ENCODE data around the gene CTBP1. TPM values are rescaled to one million over a fixed set of nuclear protein-coding genes. Genes with fewer than 3 reads are reported as not detected.

The CTBP1 gene
- total RNA-seq, 1 donor from 2014 or later: 200 TPM

DNA sequence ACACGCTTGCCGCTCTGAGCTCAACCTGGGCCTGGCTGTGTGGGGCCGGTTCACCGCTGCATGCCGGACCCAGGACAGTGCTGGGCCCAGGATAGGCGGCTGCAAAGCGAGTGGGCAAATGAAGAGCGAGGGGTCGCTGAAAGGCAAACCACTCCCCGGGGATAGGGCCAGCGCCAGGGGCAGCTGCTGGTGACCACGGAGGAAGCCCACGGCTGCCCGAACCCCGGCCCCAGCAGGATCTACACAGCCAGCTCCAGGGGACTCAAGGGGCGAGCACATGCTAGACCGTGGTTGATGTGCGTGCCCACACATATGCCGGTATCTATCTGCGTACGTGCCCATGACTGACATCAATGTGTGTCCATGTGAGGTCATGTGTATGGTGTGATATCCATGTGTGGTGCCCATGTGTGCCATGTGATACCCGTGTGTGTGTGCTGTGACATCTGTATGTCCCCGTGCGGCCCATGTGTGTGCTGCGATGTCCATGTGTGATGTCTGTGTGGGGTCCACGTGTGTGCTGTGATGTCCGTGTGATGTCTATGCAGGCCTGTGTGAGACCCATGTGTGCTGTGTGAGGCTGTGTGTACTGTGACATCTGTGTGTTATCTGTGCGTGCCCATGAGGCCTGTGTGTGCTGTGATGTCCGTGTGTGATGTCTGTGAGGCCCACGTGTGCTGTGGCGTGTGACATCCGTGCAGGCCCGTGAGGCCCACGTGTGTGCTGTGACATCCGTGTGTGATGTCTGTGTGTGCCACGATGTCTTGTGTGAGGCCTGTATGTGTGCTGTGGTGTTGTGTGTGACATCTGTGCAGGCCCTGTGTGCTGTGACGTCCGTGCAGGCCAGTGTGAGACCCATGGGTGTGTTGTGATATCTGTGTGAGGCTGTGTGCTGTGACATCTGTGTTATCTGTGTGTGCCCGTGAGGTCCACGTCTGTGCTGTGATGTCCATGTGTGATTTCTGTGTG, 24.8 kb downstream of the CTBP1 start:
- H3K4me3 Mint-ChIP-seq: no peak overlapping the region
- intact Hi-C loops (cut with micrococcal nuclease): no loop called here
- no peaks in the 10 kb centered on the region for H3K9me3 Mint-ChIP-seq
- H3K4me1 Mint-ChIP-seq: peaks cover 7% of the 10 kb centered on the region
- no peak for DNase-seq
- H3K27me3 Mint-ChIP-seq: no peaks in the 10 kb centered on the region
- H3K27ac Mint-ChIP-seq: no peak overlapping the region
- peaks cover 59% of the 10 kb centered on the region for H3K36me3 Mint-ChIP-seq (ENCODE audit: low read depth)

GRCh38 chr4:1222938-1223690, 25.8 kb downstream of the CTBP1 start:
- no peak overlapping the region for H3K27ac Mint-ChIP-seq
- H3K27me3 Mint-ChIP-seq: no peaks in the 10 kb centered on the region
- intact Hi-C loops (cut with micrococcal nuclease): no loop called here
- H3K36me3 Mint-ChIP-seq (ENCODE audit: low read depth): peaks cover 63% of the 10 kb centered on the region
- no peak overlapping the region for H3K4me3 Mint-ChIP-seq
- H3K4me1 Mint-ChIP-seq: peaks cover 11% of the 10 kb centered on the region
- H3K9me3 Mint-ChIP-seq: no peaks in the 10 kb centered on the region
- no peak for DNase-seq

GRCh38 chr4:1222036-1222789, 26.7 kb downstream of the CTBP1 start:
- Mint-ChIP-seq H3K36me3 (ENCODE audit: low read depth) (peaks cover 62% of the 10 kb centered on the region), H3K9me3 (no peaks in the 10 kb centered on the region), H3K4me1 (peaks cover 18% of the 10 kb centered on the region), H3K27ac (no peak overlapping the region), H3K4me3 (no peak overlapping the region), H3K27me3 (no peaks in the 10 kb centered on the region)
- DNase-seq: no peak
- intact Hi-C loops (cut with micrococcal nuclease): no loop called here

DNA sequence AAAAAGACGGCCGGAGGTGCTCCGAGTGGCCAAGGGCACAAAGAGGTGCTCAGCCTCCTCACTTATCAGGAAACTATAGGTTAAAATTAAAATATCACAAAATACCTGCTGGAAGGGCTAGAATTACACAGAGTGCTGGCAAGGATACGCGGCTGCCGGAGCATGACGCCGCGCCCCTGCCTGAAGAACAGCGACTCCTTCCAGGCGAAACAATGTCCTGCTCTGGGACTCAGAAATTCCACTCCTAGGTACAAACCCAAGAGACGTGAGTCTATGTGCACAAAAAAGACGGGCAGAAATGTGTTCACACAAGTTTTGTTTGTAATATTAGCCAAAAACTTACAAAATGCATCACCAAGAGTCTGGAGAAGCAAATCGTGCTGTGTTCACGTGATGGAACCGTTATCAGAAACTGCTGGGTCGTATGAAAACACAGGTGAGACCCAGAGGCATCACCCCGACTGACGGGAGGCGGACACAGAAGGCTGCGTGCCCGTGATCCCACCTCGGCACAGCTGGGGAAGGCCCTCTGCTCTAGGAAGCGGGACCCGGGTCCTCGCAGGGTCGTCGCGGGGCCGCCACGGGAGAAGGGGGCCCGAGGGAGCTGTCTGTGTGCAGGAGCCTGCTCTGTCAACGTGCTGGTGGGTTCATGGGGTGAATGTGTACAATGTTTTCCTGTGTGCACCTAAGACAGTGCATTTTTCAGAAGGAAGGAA, 27.6 kb downstream of the CTBP1 start:
- H3K27me3 Mint-ChIP-seq: no peaks in the 10 kb centered on the region
- no peak overlapping the region for H3K4me3 Mint-ChIP-seq
- H3K4me1 Mint-ChIP-seq: peaks cover 25% of the 10 kb centered on the region
- no peak overlapping the region for H3K27ac Mint-ChIP-seq
- H3K36me3 Mint-ChIP-seq (ENCODE audit: low read depth): peaks cover 64% of the 10 kb centered on the region
- H3K9me3 Mint-ChIP-seq: no peaks in the 10 kb centered on the region
- no peak for DNase-seq
- intact Hi-C loops (cut with micrococcal nuclease): no loop called here

- peaks cover 62% of the 10 kb centered on the region for H3K36me3 Mint-ChIP-seq (ENCODE audit: low read depth)
Measured at GRCh38 chr4:1220566-1220965, 28.4 kb downstream of the CTBP1 start.

GRCh38 chr4:1219566-1219950, 29.4 kb downstream of the CTBP1 start:
- no peak overlapping the region for H3K4me3 Mint-ChIP-seq
- H3K27ac Mint-ChIP-seq: no peak overlapping the region
- intact Hi-C loops (cut with micrococcal nuclease): loop anchor here (5.0 kb wide), 1 partner anchor 52 kb away; no protein-coding TSS in a partner anchor
- H3K4me1 Mint-ChIP-seq: peaks cover 29% of the 10 kb centered on the region
- H3K27me3 Mint-ChIP-seq: no peaks in the 10 kb centered on the region
- no peak for DNase-seq
- H3K36me3 Mint-ChIP-seq (ENCODE audit: low read depth): peaks cover 62% of the 10 kb centered on the region
- no peaks in the 10 kb centered on the region for H3K9me3 Mint-ChIP-seq

More at GRCh38 chr4:1220566-1220965, 28.4 kb downstream of the CTBP1 start:
- no peak for DNase-seq
- H3K4me3 Mint-ChIP-seq: no peak overlapping the region
- no peaks in the 10 kb centered on the region for H3K27me3 Mint-ChIP-seq
- H3K4me1 Mint-ChIP-seq: peaks cover 26% of the 10 kb centered on the region
- intact Hi-C loops (cut with micrococcal nuclease): no loop called here
- H3K9me3 Mint-ChIP-seq: no peaks in the 10 kb centered on the region
- H3K27ac Mint-ChIP-seq: no peak overlapping the region

DNA sequence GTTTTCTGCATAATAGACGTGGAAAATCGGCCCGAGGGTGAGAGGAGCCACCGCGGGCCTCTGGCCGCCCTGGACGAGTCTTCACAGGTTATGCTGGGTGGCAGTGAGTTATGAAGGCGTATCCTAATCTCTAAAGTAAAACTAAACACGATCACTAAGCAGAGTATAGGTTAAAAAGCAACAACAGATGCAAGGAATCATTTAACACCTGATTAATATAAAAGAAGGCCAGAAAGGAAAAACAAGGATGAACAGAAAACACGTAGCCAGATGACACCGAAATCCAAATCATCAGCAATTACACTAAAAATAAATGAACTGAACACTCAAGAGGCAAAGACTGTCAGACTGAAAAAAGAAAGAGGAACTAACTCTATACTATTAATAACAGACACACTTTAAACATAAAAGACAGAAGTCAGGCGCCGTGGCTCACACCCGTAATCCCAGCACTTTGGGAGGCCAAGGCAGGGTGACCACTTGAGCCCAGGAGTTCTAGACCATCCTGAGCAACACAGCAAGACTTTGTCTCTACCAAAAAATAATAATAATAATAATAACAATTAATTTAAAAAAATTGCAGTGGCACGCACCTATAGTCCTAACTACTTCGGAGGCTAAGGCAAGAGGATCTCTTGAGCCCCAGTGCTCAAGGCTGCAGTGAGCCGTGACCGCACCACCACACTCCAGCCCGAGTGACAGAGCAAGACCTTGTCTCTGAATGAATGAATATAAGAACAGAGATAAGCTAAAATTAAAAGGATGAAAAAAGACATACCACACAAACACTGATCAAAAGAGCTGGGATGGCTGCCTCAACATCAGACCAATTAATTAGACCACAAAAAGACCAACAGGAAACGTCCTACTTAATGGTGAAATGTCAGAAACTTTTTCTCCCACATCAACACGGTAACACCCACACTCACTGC, 30.0 kb downstream of the CTBP1 start:
- peaks cover 55% of the 10 kb centered on the region for H3K36me3 Mint-ChIP-seq (ENCODE audit: low read depth)
- H3K27ac Mint-ChIP-seq: peak overlapping the region; percentile 7
- H3K27me3 Mint-ChIP-seq: no peaks in the 10 kb centered on the region
- peaks cover 26% of the 10 kb centered on the region for H3K4me1 Mint-ChIP-seq
- no peak overlapping the region for H3K4me3 Mint-ChIP-seq
- intact Hi-C loops (cut with micrococcal nuclease): loop anchor here (5.0 kb wide), 1 partner anchor 52 kb away; no protein-coding TSS in a partner anchor
- H3K9me3 Mint-ChIP-seq: no peaks in the 10 kb centered on the region
- DNase-seq: no peak

- peaks cover 51% of the 10 kb centered on the region for H3K36me3 Mint-ChIP-seq (ENCODE audit: low read depth)
- no peaks in the 10 kb centered on the region for H3K27me3 Mint-ChIP-seq
- intact Hi-C loops (cut with micrococcal nuclease): loop anchor here (1.0 to 5.0 kb wide), 2 partner anchors 16 to 50 kb away; no protein-coding TSS in a partner anchor
- DNase-seq: no peak
- peaks cover 26% of the 10 kb centered on the region for H3K4me1 Mint-ChIP-seq
- no peaks in the 10 kb centered on the region for H3K9me3 Mint-ChIP-seq
- peak overlapping the region; percentile 89 for H3K27ac Mint-ChIP-seq
- peak overlapping the region; percentile 58 for H3K4me3 Mint-ChIP-seq
Measured at GRCh38 chr4:1217366-1217765, 31.6 kb downstream of the CTBP1 start.

GRCh38 chr4:1216869-1217294, 32.0 kb downstream of the CTBP1 start:
- H3K27me3 Mint-ChIP-seq: no peaks in the 10 kb centered on the region
- peaks cover 52% of the 10 kb centered on the region for H3K36me3 Mint-ChIP-seq (ENCODE audit: low read depth)
- peak; percentile 90 for DNase-seq
- H3K27ac Mint-ChIP-seq: peak overlapping the region; percentile 89
- peaks cover 26% of the 10 kb centered on the region for H3K4me1 Mint-ChIP-seq
- intact Hi-C loops (cut with micrococcal nuclease): loop anchor here (1.0 to 5.0 kb wide), 2 partner anchors 16 to 50 kb away; no protein-coding TSS in a partner anchor
- H3K9me3 Mint-ChIP-seq: no peaks in the 10 kb centered on the region
- peak overlapping the region; percentile 58 for H3K4me3 Mint-ChIP-seq

DNA sequence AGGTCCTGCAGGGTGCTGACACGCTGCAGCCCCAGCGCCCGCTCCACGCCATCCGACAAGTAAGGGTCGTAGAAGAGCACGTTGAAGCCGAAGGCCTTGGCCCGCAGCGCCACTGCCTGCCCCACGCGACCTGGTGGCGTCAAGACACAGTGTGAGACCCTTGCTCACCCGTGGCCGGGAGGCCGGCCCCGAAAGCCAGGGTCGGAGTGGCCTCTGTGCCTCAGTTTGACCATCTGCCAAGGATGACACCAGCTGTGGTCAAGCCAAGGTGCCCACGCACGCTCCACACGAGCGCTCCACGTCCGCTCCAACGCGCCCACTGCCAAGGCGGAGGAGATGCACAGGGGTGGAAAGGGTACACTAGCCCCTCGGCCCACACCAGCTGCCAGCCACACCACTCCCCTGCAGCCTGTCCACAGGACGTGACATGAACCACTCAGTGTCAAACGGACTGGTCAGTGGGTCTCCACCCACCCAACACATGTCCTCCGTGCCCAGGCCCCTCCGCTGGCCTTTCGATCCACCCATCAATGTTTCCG, 32.8 kb downstream of the CTBP1 start:
- no peaks in the 10 kb centered on the region for H3K9me3 Mint-ChIP-seq
- peaks cover 26% of the 10 kb centered on the region for H3K4me1 Mint-ChIP-seq
- no peaks in the 10 kb centered on the region for H3K27me3 Mint-ChIP-seq
- H3K36me3 Mint-ChIP-seq (ENCODE audit: low read depth): peaks cover 48% of the 10 kb centered on the region
- intact Hi-C loops (cut with micrococcal nuclease): loop anchor here (5.0 kb wide), 1 partner anchor 49 kb away; no protein-coding TSS in a partner anchor
- peak overlapping the region; percentile 58 for H3K4me3 Mint-ChIP-seq
- no peak for DNase-seq
- peak overlapping the region; percentile 89 for H3K27ac Mint-ChIP-seq

DNA sequence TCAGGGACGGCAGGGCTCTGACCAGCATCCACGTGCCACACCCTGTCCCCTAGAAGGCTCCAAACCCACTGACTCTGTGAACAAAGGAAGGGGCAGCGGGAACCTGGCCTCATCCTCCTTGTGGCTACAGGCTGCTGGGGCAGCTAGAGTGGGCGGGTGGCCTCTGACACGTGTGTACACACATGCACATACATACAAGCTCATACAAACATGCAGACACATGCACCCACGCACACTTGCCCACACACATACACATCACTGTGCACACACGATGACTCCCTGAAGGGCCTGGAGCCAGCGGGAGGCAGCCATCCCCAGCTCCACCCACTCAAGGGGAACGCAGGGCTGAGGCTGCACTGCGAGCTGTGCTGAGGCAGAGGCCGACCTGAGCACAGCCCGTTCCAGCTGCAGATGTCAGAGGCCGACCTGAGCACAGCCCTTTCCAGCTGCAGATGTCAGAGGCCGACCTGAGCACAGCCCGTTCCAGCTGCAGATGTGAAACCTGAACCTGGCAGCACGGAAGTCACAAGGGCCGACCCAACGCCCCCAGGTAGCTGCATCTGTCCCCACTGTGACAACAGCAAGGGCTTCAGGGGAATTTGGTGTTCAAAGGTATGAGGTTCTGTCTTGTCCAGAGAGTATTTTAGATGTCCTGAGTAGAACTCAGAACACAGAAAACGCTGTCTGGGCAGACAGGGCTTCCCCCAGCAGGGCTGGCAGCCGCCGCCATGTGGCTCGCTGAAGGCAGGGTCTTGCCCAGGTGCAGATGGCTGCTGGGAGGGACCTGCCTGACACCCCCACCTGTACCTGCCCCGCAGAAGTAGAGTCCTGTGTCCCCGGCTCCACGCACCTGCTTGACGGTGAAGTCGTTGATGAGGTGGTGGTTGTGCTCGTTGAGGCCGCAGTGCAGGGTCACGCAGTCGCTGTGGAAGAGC, 33.5 kb downstream of the CTBP1 start:
- intact Hi-C loops (cut with micrococcal nuclease): loop anchor here (5.0 kb wide), 1 partner anchor 48 kb away; no protein-coding TSS in a partner anchor

More for the DNA sequence above, 33.5 kb downstream of the CTBP1 start:
- Mint-ChIP-seq H3K36me3 (ENCODE audit: low read depth) (peaks cover 43% of the 10 kb centered on the region), H3K27ac (no peak overlapping the region), H3K9me3 (no peaks in the 10 kb centered on the region), H3K4me1 (peaks cover 26% of the 10 kb centered on the region), H3K27me3 (no peaks in the 10 kb centered on the region), H3K4me3 (no peak overlapping the region)
- no peak for DNase-seq

All from activated CD4-positive, alpha-beta T cell treated with anti-CD3 and anti-CD28 coated beads, Interleukin-2, amount 10 ng/mL, durations not matched to agents 24 days and 14 days (primary cell).